ENCODE measurements around the gene HUWE1. TPM values are rescaled to one million over a fixed set of nuclear protein-coding genes. Genes with fewer than 3 reads are reported as not detected.

HUWE1 gene
- total and polyA plus RNA-seq, 2 experiments from 2014 or later: 61.2 to 225 TPM

GRCh38 chrX:53580742-53581504, 105.6 kb downstream of the HUWE1 start (continued):
- TF ChIP-seq, protein P1, sequence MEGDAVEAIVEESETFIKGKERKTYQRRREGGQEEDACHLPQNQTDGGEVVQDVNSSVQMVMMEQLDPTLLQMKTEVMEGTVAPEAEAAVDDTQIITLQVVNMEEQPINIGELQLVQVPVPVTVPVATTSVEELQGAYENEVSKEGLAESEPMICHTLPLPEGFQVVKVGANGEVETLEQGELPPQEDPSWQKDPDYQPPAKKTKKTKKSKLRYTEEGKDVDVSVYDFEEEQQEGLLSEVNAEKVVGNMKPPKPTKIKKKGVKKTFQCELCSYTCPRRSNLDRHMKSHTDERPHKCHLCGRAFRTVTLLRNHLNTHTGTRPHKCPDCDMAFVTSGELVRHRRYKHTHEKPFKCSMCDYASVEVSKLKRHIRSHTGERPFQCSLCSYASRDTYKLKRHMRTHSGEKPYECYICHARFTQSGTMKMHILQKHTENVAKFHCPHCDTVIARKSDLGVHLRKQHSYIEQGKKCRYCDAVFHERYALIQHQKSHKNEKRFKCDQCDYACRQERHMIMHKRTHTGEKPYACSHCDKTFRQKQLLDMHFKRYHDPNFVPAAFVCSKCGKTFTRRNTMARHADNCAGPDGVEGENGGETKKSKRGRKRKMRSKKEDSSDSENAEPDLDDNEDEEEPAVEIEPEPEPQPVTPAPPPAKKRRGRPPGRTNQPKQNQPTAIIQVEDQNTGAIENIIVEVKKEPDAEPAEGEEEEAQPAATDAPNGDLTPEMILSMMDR (conservative IDR thresholded peaks at IDR 0.05; ENCODE audit: low read depth in 2 of 2): no peak
- TF ChIP-seq EZH2 (IDR thresholded peaks at IDR 0.05; ENCODE audit: low read depth, unreplicated experiment) (no peak), JUNB (IDR thresholded peaks at IDR 0.05; ENCODE audit: unreplicated experiment) (no peak), NANOG (IDR thresholded peaks at IDR 0.05; ENCODE audit: borderline replicate concordance) (no peak), ZNF331 (CRISPR knock-in tag; IDR thresholded peaks at IDR 0.05; ENCODE audit: low read depth) (no peak)

DNA sequence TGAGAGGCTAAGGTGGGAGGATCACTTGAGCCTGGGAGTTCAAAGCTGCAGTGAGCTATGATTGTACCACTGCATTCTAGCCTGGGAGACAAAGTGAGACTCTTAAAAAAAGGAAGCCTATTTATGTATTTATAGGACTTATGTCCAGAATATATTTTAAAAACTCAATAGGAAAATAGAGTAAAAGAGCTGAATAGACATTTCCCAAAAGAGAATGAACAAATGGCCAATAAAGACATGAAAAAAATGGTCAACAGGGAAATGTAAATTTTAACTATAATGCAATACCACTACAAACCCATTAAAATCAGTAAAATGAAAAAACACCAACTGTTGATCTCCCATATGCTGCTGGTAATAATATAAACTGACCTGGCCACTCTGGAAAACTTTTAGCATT, 115.0 kb downstream of the HUWE1 start:
- Histone ChIP-seq H3K9me2 (ENCODE audit: insufficient read depth) (no peaks in the 10 kb centered on the region), H3K36me3 (ENCODE audit: insufficient read depth) (peaks cover 49% of the 10 kb centered on the region), H3K4me3 (no peak overlapping the region), H3K4me1 (ENCODE audit: insufficient read depth) (no peaks in the 10 kb centered on the region), H3K27ac (ENCODE audit: low read depth) (no peak overlapping the region), H3K4me2 (no peak overlapping the region), H2AFZ (no peak overlapping the region), H3K27me3 (ENCODE audit: insufficient read depth) (no peaks in the 10 kb centered on the region), H3F3A (replicated peaks; ENCODE audit: low read depth) (no peaks in the 10 kb centered on the region), H3K79me2 (replicated peaks; ENCODE audit: insufficient read depth) (no peaks in the 10 kb centered on the region), H4K20me1 (replicated peaks; ENCODE audit: insufficient read depth) (no peaks in the 10 kb centered on the region; the same call in 1 of the 2 replicates)
- Mint-ChIP-seq H3K27ac (no peak overlapping the region), H3K27me3 (ENCODE audit: insufficient read depth, low read depth, poor library complexity) (peaks cover 3% of the 10 kb centered on the region), H3K36me3 (ENCODE audit: low read depth) (peaks cover 80% of the 10 kb centered on the region), H3K4me1 (no peaks in the 10 kb centered on the region), H3K4me3 (no peak overlapping the region), H3K9me3 (no peaks in the 10 kb centered on the region)
- DNase-seq (ENCODE audit: low spot score) (no peak), ATAC-seq (no peak)
- TF ChIP-seq CREB1 (CRISPR knock-in tag; IDR thresholded peaks at IDR 0.05; ENCODE audit: low read depth) (no peak), NANOG (IDR thresholded peaks at IDR 0.05; ENCODE audit: borderline replicate concordance) (no peak), STAT1 (IDR thresholded peaks at IDR 0.05; ENCODE audit: unreplicated experiment) (no peak), EZH2phosphoT487 (IDR thresholded peaks at IDR 0.05; ENCODE audit: unreplicated experiment) (no peak), ZNF331 (CRISPR knock-in tag; IDR thresholded peaks at IDR 0.05; ENCODE audit: low read depth) (no peak)
- TF ChIP-seq, protein P1 (conservative IDR thresholded peaks at IDR 0.05; ENCODE audit: low read depth in 2 of 2): no peak
- TF ChIP-seq, protein P2, sequence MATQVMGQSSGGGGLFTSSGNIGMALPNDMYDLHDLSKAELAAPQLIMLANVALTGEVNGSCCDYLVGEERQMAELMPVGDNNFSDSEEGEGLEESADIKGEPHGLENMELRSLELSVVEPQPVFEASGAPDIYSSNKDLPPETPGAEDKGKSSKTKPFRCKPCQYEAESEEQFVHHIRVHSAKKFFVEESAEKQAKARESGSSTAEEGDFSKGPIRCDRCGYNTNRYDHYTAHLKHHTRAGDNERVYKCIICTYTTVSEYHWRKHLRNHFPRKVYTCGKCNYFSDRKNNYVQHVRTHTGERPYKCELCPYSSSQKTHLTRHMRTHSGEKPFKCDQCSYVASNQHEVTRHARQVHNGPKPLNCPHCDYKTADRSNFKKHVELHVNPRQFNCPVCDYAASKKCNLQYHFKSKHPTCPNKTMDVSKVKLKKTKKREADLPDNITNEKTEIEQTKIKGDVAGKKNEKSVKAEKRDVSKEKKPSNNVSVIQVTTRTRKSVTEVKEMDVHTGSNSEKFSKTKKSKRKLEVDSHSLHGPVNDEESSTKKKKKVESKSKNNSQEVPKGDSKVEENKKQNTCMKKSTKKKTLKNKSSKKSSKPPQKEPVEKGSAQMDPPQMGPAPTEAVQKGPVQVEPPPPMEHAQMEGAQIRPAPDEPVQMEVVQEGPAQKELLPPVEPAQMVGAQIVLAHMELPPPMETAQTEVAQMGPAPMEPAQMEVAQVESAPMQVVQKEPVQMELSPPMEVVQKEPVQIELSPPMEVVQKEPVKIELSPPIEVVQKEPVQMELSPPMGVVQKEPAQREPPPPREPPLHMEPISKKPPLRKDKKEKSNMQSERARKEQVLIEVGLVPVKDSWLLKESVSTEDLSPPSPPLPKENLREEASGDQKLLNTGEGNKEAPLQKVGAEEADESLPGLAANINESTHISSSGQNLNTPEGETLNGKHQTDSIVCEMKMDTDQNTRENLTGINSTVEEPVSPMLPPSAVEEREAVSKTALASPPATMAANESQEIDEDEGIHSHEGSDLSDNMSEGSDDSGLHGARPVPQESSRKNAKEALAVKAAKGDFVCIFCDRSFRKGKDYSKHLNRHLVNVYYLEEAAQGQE (IDR thresholded peaks at IDR 0.05; ENCODE audit: unreplicated experiment): no peak
- TF ChIP-seq, protein P3, sequence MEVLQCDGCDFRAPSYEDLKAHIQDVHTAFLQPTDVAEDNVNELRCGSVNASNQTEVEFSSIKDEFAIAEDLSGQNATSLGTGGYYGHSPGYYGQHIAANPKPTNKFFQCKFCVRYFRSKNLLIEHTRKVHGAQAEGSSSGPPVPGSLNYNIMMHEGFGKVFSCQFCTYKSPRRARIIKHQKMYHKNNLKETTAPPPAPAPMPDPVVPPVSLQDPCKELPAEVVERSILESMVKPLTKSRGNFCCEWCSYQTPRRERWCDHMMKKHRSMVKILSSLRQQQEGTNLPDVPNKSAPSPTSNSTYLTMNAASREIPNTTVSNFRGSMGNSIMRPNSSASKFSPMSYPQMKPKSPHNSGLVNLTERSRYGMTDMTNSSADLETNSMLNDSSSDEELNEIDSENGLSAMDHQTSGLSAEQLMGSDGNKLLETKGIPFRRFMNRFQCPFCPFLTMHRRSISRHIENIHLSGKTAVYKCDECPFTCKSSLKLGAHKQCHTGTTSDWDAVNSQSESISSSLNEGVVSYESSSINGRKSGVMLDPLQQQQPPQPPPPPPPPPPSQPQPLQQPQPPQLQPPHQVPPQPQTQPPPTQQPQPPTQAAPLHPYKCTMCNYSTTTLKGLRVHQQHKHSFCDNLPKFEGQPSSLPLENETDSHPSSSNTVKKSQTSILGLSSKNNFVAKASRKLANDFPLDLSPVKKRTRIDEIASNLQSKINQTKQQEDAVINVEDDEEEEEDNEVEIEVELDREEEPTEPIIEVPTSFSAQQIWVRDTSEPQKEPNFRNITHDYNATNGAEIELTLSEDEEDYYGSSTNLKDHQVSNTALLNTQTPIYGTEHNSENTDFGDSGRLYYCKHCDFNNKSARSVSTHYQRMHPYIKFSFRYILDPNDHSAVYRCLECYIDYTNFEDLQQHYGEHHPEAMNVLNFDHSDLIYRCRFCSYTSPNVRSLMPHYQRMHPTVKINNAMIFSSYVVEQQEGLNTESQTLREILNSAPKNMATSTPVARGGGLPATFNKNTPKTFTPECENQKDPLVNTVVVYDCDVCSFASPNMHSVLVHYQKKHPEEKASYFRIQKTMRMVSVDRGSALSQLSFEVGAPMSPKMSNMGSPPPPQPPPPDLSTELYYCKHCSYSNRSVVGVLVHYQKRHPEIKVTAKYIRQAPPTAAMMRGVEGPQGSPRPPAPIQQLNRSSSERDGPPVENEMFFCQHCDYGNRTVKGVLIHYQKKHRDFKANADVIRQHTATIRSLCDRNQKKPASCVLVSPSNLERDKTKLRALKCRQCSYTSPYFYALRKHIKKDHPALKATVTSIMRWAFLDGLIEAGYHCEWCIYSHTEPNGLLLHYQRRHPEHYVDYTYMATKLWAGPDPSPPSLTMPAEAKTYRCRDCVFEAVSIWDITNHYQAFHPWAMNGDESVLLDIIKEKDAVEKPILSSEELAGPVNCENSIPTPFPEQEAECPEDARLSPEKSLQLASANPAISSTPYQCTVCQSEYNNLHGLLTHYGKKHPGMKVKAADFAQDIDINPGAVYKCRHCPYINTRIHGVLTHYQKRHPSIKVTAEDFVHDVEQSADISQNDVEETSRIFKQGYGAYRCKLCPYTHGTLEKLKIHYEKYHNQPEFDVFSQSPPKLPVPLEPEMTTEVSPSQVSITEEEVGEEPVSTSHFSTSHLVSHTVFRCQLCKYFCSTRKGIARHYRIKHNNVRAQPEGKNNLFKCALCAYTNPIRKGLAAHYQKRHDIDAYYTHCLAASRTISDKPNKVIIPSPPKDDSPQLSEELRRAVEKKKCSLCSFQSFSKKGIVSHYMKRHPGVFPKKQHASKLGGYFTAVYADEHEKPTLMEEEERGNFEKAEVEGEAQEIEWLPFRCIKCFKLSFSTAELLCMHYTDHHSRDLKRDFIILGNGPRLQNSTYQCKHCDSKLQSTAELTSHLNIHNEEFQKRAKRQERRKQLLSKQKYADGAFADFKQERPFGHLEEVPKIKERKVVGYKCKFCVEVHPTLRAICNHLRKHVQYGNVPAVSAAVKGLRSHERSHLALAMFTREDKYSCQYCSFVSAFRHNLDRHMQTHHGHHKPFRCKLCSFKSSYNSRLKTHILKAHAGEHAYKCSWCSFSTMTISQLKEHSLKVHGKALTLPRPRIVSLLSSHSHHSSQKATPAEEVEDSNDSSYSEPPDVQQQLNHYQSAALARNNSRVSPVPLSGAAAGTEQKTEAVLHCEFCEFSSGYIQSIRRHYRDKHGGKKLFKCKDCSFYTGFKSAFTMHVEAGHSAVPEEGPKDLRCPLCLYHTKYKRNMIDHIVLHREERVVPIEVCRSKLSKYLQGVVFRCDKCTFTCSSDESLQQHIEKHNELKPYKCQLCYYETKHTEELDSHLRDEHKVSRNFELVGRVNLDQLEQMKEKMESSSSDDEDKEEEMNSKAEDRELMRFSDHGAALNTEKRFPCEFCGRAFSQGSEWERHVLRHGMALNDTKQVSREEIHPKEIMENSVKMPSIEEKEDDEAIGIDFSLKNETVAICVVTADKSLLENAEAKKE (CRISPR knock-in tag; IDR thresholded peaks at IDR 0.05): no peak

All from GM23338 (cell line).